ENCODE measurements around the gene LRRC25.
"Not testable (repeated sequence)": the region's sequence is repeated elsewhere in the genome, so short reads cannot be mapped to it uniquely, and the experiment has no call there.

The LRRC25 gene

GRCh38 chr19:18380843-18381242, 16.6 kb downstream of the LRRC25 start:
- DNase-seq (ENCODE audit: low read depth in 2 of 2), result no peak

DNA sequence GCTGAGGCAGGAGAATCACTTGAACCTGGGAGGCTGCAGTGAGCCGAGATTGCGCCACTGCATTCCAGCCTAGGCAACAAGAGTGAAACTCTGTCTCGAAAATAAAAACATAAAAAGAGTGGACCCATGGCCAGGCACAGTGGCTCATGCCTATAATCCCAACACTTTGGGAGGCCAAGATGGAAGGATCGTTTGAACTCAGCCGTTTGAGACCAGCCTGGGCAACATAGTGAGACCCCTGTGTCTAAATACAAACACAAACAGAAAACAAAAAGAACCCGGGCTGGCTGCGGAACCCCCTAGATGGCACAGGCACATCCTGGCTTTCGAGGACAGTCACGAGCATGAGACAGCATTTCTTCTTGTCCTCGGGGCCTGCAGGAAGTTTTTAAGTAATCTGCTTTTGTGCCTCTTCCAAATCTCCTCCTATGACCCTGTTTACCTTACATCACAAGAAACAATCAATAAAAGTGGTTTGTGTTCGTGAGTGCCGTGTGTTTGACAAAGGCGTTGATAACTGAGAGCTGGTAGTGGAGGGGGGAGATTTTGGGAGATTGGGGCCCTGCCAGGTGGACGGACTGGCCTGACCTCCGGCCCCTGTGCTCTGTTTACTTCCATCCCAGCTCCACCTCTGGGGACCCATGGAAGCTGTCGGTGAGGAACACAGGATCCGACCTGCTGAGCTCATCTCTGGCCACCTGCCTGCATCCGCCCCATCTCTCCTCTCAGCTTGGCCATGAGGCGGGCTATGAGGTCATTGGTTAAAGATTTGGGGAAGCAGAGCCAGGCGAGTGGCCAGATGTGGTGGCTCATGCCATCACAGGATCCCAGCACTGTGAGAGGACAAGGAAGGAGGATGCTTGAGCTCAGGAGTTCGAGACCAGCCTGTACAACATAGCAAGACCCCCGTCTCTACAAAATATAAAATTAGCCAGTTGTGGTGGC, 17.3 kb downstream of the LRRC25 start:
- DNase-seq (ENCODE audit: low read depth in 2 of 2), result no peak

GRCh38 chr19:18377026-18377425, 20.4 kb downstream of the LRRC25 start:
- no peak for DNase-seq (ENCODE audit: low read depth in 2 of 2)

- peak; percentile 24 to 48 for DNase-seq (ENCODE audit: low read depth in 2 of 2)
Observed at GRCh38 chr19:18373892-18374629, 23.4 kb downstream of the LRRC25 start.

DNA sequence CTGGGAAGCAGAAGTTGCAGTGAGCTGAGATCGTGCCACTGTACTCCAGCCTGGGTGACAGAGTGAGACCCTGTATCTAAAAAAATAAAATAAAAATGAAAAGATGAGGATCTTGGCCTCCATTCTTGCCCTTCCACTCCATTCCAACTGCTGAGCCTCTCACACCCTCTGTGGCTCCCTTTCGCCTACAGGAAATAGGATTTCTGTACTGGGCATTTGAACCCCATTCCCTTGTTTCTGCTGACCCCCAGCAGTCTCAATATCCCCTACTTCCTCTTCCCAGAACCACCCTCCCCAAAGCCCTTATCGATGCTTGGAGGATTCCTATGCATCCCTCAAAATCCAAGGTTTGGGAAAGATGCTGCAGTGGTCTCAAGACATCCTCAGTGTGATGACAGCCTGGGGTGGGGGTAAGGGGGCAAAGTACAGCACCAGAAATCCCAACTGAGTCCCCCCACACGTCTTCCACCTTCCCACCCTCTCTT, 24.0 kb downstream of the LRRC25 start:
- no peak for DNase-seq (ENCODE audit: low read depth in 2 of 2)

- no peak for DNase-seq (ENCODE audit: low read depth in 2 of 2)
Observed at GRCh38 chr19:18368504-18369222, 28.8 kb downstream of the LRRC25 start.

DNA sequence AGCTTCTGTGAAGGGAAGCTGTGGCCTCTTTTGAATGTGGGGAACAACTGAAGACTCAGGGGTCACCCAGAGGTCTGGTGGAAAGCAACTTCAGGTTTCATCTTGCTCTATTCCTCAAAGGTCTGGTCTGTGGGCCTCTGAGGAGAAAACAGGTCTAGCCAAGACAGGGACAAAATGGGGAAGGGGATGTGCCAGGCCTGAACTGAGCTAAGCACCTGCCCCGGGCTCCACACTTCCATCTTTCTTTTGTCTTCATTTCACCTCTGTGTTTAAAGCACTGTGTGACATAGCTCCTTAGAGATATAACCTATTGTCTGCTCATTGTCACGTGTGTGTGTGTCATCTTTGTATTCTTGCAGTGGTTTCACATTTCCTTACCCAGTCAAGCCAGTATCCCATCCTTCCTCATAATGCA, 31.4 kb downstream of the LRRC25 start:
- no peak for DNase-seq (ENCODE audit: low read depth in 2 of 2)

DNA sequence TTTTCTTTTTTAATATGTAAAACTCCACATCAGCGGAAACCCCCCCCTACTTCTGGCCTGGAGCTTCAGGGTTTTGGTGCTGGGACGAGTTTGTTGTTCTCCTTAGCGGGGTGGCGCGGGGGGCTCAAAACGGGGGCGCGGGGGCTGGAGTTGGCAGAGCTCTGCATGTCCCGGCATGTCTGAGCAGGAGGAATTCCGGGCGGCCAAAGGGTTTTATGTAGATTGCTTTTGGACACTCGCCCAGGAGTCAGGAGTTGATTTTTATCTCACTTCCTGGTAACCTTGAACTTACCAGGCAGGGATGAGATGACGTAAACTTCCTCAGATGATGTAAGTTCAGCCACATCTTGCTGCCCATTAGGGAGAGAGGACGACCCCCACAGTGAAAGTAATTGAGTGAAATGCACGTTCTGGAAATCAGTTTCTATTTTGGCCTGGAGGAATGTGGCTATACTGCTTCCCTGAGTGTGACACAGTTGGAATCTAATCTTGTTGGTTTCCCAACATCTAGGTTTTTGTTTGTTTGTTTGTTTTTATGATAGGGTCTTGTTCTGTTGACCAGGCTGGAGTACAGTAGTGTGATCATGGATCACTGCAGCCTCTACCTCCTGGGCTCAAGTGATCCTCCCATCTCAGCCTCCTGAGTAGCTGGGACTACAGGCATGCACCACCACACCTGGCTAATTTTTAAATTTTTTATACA, 32.4 kb downstream of the LRRC25 start:
- no peak for DNase-seq (ENCODE audit: low read depth in 2 of 2)

- not testable (repeated sequence) for DNase-seq (ENCODE audit: low read depth in 2 of 2)
Observed at GRCh38 chr19:18364277-18364825, 33.1 kb downstream of the LRRC25 start.

DNA sequence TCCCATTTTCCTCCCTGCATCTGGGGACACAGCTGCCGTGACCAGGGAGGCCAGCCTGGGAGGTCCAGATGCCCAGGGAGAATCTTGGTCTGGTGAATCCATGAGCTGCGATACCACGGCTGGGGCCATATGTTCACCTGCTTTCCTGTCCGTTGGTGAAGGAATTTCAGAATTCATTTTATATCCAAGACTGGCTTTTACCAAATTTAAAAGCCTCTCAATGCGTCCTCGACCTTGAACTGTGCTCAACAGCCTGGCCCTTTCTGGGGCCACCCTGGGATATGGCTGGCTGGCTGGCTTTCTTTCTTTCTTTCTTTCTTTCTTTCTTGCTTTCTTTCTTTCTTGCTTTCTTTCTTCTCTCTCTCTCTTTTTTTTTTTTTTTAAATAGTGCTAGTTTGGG, 33.6 kb downstream of the LRRC25 start:
- DNase-seq (ENCODE audit: low read depth in 2 of 2), result no peak

DNA sequence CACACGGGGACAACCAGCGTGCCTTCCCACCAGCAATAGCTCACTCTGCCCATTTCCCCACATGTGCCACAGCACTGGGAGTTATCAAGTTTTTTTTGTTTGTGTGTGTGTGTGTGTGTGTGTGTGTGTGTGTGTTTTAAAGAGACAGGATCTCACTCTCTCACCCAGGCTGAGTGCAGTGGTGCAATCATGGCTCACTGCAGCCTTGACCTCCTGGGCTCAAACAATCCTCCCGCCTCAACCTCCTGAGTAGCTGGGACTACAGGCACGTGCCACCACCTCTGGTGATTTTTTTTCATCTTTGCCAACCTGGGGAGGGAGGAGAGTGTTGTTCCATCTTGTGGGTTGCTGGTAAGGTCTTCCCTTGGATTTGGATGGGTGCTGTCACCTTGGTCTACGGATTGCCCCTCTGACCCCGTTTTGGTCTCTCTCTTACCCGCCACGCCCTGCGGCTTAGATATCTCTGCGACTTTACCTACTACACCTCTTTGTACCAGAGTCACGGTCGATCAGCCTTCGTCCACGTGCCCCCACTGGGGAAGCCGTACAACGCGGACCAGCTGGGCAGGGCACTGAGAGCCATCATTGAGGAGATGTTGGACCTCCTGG, 34.4 kb downstream of the LRRC25 start:
- DNase-seq (ENCODE audit: low read depth in 2 of 2), result no peak

DNA sequence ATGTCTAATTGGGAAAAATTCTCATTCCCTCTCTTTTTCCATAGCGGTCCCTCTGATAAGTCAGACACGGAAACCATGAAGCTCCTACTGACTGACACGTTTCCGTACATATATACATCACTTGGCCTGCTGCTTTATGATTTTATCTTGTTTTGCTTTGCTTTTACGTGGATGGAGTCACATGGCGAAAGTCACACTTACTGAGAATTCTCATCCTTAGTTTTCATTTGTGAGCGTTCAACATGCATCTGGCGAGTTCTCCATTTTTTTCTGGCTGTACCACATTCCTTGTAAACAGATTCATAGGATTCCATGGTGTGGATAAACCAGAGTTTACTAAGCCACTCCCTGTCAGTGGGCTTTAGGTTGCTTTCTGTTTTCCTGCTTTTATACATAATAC, 35.8 kb downstream of the LRRC25 start:
- no peak for DNase-seq (ENCODE audit: low read depth in 2 of 2)

GRCh38 chr19:18357041-18357440, 40.4 kb downstream of the LRRC25 start:
- DNase-seq (ENCODE audit: low read depth in 2 of 2), result no peak

- not testable (repeated sequence) for DNase-seq (ENCODE audit: low read depth in 2 of 2)
Observed at GRCh38 chr19:18354743-18355142, 42.7 kb downstream of the LRRC25 start.

DNA sequence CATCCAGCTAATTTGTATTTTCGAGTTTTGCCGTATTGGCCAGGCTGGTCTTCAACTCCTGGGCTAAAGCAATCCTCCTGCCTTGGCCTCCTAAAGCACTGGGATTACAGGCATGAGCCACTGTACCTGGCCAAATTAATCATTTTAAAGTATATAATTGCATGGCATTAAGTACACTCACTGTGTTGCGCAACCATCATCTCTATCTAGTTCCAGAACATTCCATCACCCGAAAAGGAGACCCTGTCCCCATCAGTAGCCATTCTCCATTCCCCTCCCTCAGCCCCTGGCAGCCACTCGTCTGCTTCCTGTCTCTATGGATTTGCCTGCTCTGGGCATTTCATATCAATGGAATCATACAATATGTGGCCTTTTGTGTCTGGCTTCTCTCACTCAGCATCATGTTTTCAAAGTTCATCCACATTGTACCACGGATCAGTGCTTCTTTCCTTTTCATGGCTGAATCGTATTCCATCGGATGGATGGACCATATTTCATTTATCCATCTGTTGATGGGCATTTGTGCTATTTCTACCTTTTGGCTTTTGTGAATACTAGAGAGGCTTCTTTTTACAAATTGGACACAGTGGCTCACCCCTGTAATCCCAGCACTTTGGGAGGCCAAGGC, 43.9 kb downstream of the LRRC25 start:
- no peak for DNase-seq (ENCODE audit: low read depth in 2 of 2)

- no peak for DNase-seq (ENCODE audit: low read depth in 2 of 2)
Observed at GRCh38 chr19:18351544-18351943, 45.9 kb downstream of the LRRC25 start.

- DNase-seq (ENCODE audit: low read depth in 2 of 2), result no peak
Observed at GRCh38 chr19:18350490-18350889, 46.9 kb downstream of the LRRC25 start.

- DNase-seq (ENCODE audit: low read depth in 2 of 2), result no peak
Observed at GRCh38 chr19:18349524-18350128, 47.8 kb downstream of the LRRC25 start.

- not testable (repeated sequence) for DNase-seq (ENCODE audit: low read depth in 2 of 2)
Observed at GRCh38 chr19:18348818-18349339, 48.5 kb downstream of the LRRC25 start.

Data from stimulated activated CD8-positive, alpha-beta memory T cell treated with anti-CD3 and anti-CD28 coated beads, Interleukin-2, amount 100 ng/mL, for 1 hour (primary cell).